ENCODE data around the gene ARAP3. TPM values are rescaled to one million over a fixed set of nuclear protein-coding genes. Genes with fewer than 3 reads are reported as not detected.

Gene ARAP3
- total and polyA plus RNA-seq, 9 of the 15 experiments (the other 6 are each of a cell fraction or from before 2014, with no cell fraction given): 0.83 to 25.7 (median 6.4) TPM

DNA sequence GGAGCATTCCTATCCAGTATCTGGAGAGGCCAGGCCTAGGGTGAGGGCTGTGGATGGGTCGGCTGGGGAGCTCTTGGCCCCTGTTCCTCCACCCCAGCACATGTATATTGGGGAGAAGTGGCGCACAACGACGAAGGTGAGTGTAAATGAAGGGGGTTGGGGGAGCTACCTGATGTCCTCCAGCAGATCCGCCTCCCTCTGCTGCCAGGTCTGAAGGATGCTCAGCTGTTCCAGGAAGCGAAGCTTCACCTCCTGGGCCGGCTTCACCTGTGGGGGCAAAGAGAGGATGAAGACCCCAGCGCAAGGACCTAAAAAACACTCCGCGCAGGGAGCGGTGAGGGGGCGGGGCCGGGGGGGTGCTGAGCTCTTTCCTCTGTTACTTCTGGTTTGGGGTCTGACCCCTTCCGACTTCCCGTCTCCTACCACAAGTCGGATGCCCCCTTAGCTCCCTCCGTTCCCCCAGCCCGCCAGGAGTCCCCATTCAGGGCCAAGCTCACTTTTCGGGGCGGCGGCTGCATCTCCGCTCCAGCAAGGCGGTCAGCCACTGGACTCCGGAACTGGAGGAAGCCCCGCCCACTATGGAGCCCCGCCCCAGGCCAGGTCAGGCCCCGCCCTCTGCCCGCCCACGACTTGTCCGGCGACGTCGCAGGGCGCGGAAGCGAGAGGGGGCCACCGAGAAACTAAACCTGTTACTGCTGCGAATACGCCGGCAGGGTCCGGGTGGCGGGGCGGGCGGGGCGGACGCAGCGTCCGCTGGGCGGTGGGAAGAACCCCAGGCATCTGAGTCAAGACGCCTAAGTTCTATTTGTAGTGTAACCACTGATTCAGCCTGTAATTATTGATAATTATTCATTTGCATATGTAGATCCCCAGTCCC lies 30.9 kb downstream of the ARAP3 start, which contains the start of gene FCHSD1 (continued):
- TF ChIP-seq, protein P1, sequence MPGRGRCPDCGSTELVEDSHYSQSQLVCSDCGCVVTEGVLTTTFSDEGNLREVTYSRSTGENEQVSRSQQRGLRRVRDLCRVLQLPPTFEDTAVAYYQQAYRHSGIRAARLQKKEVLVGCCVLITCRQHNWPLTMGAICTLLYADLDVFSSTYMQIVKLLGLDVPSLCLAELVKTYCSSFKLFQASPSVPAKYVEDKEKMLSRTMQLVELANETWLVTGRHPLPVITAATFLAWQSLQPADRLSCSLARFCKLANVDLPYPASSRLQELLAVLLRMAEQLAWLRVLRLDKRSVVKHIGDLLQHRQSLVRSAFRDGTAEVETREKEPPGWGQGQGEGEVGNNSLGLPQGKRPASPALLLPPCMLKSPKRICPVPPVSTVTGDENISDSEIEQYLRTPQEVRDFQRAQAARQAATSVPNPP (IDR thresholded peaks at IDR 0.05; ENCODE audit: borderline replicate concordance, insufficient read depth, insufficient read length): no peak
- TF ChIP-seq, protein P2, sequence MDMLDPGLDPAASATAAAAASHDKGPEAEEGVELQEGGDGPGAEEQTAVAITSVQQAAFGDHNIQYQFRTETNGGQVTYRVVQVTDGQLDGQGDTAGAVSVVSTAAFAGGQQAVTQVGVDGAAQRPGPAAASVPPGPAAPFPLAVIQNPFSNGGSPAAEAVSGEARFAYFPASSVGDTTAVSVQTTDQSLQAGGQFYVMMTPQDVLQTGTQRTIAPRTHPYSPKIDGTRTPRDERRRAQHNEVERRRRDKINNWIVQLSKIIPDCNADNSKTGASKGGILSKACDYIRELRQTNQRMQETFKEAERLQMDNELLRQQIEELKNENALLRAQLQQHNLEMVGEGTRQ (CRISPR knock-in tag; IDR thresholded peaks at IDR 0.05): no peak
- TF ChIP-seq MYC (IDR thresholded peaks at IDR 0.05; ENCODE audit: low read depth, low read length): no peak
- TF ChIP-seq MYC (CRISPR knock-in tag; IDR thresholded peaks at IDR 0.05; ENCODE audit: borderline replicate concordance, low read depth): no peak
- no peak for TF ChIP-seq KAT2B (IDR thresholded peaks at IDR 0.05; ENCODE audit: low read depth, low read length)
- TF ChIP-seq CCNT2 (IDR thresholded peaks at IDR 0.05; ENCODE audit: borderline replicate concordance, extremely low read depth, insufficient read length, low read depth, low read length): peak; percentile 15
- no peak for TF ChIP-seq STAT5A (IDR thresholded peaks at IDR 0.05; ENCODE audit: borderline replicate concordance, low read length)
- no peak for TF ChIP-seq TRIM28 (IDR thresholded peaks at IDR 0.05)
- peak; percentile 81 for TF ChIP-seq SP1 (CRISPR knock-in tag; IDR thresholded peaks at IDR 0.05)
- TF ChIP-seq SIN3A (IDR thresholded peaks at IDR 0.05; ENCODE audit: borderline replicate concordance in 2 of 2, control insufficient read depth in 1 of 2, low read depth in 2 of 2, low read length in 2 of 2): peak; percentile 65 to 70; a peak in 2 of 4 replicates
- TF ChIP-seq ZNF408 (CRISPR knock-in tag; IDR thresholded peaks at IDR 0.05; ENCODE audit: low read depth): no peak
- TF ChIP-seq RFX5 (IDR thresholded peaks at IDR 0.05; ENCODE audit: low read depth, low read length): no peak
- TF ChIP-seq, protein P3, sequence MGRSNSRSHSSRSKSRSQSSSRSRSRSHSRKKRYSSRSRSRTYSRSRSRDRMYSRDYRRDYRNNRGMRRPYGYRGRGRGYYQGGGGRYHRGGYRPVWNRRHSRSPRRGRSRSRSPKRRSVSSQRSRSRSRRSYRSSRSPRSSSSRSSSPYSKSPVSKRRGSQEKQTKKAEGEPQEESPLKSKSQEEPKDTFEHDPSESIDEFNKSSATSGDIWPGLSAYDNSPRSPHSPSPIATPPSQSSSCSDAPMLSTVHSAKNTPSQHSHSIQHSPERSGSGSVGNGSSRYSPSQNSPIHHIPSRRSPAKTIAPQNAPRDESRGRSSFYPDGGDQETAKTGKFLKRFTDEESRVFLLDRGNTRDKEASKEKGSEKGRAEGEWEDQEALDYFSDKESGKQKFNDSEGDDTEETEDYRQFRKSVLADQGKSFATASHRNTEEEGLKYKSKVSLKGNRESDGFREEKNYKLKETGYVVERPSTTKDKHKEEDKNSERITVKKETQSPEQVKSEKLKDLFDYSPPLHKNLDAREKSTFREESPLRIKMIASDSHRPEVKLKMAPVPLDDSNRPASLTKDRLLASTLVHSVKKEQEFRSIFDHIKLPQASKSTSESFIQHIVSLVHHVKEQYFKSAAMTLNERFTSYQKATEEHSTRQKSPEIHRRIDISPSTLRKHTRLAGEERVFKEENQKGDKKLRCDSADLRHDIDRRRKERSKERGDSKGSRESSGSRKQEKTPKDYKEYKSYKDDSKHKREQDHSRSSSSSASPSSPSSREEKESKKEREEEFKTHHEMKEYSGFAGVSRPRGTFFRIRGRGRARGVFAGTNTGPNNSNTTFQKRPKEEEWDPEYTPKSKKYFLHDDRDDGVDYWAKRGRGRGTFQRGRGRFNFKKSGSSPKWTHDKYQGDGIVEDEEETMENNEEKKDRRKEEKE (IDR thresholded peaks at IDR 0.05; ENCODE audit: borderline replicate concordance in 1 of 2, control insufficient read depth in 1 of 2, low read depth in 2 of 2, low read length in 1 of 2): no peak
- TF ChIP-seq ZNF263 (CRISPR knock-in tag; IDR thresholded peaks at IDR 0.05; ENCODE audit: borderline replicate concordance): no peak
- peak; percentile 77 for TF ChIP-seq ZFX (CRISPR knock-in tag; IDR thresholded peaks at IDR 0.05)
- TF ChIP-seq, protein P4, sequence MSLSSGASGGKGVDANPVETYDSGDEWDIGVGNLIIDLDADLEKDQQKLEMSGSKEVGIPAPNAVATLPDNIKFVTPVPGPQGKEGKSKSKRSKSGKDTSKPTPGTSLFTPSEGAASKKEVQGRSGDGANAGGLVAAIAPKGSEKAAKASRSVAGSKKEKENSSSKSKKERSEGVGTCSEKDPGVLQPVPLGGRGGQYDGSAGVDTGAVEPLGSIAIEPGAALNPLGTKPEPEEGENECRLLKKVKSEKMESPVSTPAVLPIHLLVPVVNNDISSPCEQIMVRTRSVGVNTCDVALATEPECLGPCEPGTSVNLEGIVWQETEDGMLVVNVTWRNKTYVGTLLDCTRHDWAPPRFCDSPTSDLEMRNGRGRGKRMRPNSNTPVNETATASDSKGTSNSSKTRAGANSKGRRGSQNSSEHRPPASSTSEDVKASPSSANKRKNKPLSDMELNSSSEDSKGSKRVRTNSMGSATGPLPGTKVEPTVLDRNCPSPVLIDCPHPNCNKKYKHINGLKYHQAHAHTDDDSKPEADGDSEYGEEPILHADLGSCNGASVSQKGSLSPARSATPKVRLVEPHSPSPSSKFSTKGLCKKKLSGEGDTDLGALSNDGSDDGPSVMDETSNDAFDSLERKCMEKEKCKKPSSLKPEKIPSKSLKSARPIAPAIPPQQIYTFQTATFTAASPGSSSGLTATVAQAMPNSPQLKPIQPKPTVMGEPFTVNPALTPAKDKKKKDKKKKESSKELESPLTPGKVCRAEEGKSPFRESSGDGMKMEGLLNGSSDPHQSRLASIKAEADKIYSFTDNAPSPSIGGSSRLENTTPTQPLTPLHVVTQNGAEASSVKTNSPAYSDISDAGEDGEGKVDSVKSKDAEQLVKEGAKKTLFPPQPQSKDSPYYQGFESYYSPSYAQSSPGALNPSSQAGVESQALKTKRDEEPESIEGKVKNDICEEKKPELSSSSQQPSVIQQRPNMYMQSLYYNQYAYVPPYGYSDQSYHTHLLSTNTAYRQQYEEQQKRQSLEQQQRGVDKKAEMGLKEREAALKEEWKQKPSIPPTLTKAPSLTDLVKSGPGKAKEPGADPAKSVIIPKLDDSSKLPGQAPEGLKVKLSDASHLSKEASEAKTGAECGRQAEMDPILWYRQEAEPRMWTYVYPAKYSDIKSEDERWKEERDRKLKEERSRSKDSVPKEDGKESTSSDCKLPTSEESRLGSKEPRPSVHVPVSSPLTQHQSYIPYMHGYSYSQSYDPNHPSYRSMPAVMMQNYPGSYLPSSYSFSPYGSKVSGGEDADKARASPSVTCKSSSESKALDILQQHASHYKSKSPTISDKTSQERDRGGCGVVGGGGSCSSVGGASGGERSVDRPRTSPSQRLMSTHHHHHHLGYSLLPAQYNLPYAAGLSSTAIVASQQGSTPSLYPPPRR (CRISPR knock-in tag; IDR thresholded peaks at IDR 0.05; ENCODE audit: borderline replicate concordance): no peak

Measured in K562 (cell line).